HEK293 (cell line): ENCODE data around the gene PPHLN1.

Experiments used
- CTCF ChIP-seq: fragments of 450-650 bp; formaldehyde crosslinking; IDR thresholded peaks from 2 replicates; pipeline ENCODE4 v1.5.1; 2016; ENCODE audit warnings: missing biosample characterization, missing genetic modification characterization
- EGR2 ChIP-seq: fragments of 450-650 bp; formaldehyde crosslinking; IDR thresholded peaks from 2 replicates; pipeline ENCODE4 v1.5.1; 2016; ENCODE audit warnings: low read depth, missing biosample characterization, missing genetic modification characterization
- GLIS2 ChIP-seq: fragments of 450-650 bp; formaldehyde crosslinking; IDR thresholded peaks from 2 replicates; pipeline ENCODE4 v1.5.1; 2016; ENCODE audit warnings: missing biosample characterization, missing genetic modification characterization
- IKZF3 ChIP-seq: fragments of 450-650 bp; IDR thresholded peaks from 2 replicates; pipeline ENCODE4 v1.5.0; 2018; ENCODE audit warnings: missing biosample characterization, mild to moderate bottlenecking, missing genetic modification characterization, moderate library complexity
- KLF10 ChIP-seq: fragments of 450-650 bp; IDR thresholded peaks from 2 replicates; pipeline ENCODE4 v1.5.1; 2018; ENCODE audit warnings: missing biosample characterization, mild to moderate bottlenecking, missing genetic modification characterization
- MEIS1 ChIP-seq: sonication (generic); formaldehyde crosslinking; IDR thresholded peaks from 2 replicates; pipeline ENCODE4 v1.8.1; 2022; ENCODE audit warnings: missing genetic modification reagents, mild to moderate bottlenecking, borderline replicate concordance
- MZF1 ChIP-seq: fragments of 450-650 bp; formaldehyde crosslinking; IDR thresholded peaks from 2 replicates; pipeline ENCODE4 v1.5.1; 2017; ENCODE audit warnings: missing biosample characterization, missing genetic modification characterization, borderline replicate concordance
- OSR2 ChIP-seq: fragments of 450-650 bp; formaldehyde crosslinking; IDR thresholded peaks from 2 replicates; pipeline ENCODE4 v1.5.1; 2016; ENCODE audit warnings: missing biosample characterization, missing genetic modification characterization
- RBAK ChIP-seq: fragments of 450-650 bp; formaldehyde crosslinking; IDR thresholded peaks from 2 replicates; pipeline ENCODE4 v1.5.1; 2016; ENCODE audit warnings: missing biosample characterization, missing genetic modification characterization
- SETDB1 ChIP-seq: IDR thresholded peaks from one replicate; pipeline ENCODE4 v1.6.1; 2017; ENCODE audit warnings: mild to moderate bottlenecking, low read length, moderate library complexity, mixed read lengths; ENCODE audit not compliant: insufficient read length
- TSHZ1 ChIP-seq: fragments of 450-650 bp; formaldehyde crosslinking; IDR thresholded peaks from 2 replicates; pipeline ENCODE4 v1.5.1; 2016; ENCODE audit warnings: missing biosample characterization, missing genetic modification characterization, borderline replicate concordance
- YY2 ChIP-seq: fragments of 450-650 bp; formaldehyde crosslinking; IDR thresholded peaks from 2 replicates; pipeline ENCODE4 v1.5.1; 2016; ENCODE audit warnings: missing biosample characterization, missing genetic modification characterization
- ZBTB26 ChIP-seq: fragments of 450-650 bp; formaldehyde crosslinking; optimal IDR thresholded peaks from 2 replicates; pipeline ENCODE3; 2016; ENCODE audit warnings: missing biosample characterization, mild to moderate bottlenecking, missing genetic modification characterization
- ZBTB44 ChIP-seq: fragments of 450-650 bp; IDR thresholded peaks from 2 replicates; pipeline ENCODE4 v1.5.1; 2018; ENCODE audit warnings: missing biosample characterization, mild to moderate bottlenecking, missing genetic modification characterization
- ZFP37 ChIP-seq: fragments of 450-650 bp; formaldehyde crosslinking; IDR thresholded peaks from 2 replicates; pipeline ENCODE4 v1.5.1; 2016; ENCODE audit warnings: missing biosample characterization, missing genetic modification characterization
- ZFP41 ChIP-seq: fragments of 450-650 bp; formaldehyde crosslinking; IDR thresholded peaks from 2 replicates; pipeline ENCODE4 v1.5.1; 2016; ENCODE audit warnings: missing biosample characterization, missing genetic modification characterization, borderline replicate concordance
- ZNF155 ChIP-seq: fragments of 450-650 bp; formaldehyde crosslinking; IDR thresholded peaks from 2 replicates; pipeline ENCODE4 v1.5.1; 2016; ENCODE audit warnings: missing biosample characterization, missing genetic modification characterization
- ZNF157 ChIP-seq: fragments of 450-650 bp; formaldehyde crosslinking; IDR thresholded peaks from 2 replicates; pipeline ENCODE4 v1.5.1; 2016; ENCODE audit warnings: missing biosample characterization, missing genetic modification characterization
- ZNF184 ChIP-seq: fragments of 450-650 bp; IDR thresholded peaks from 2 replicates; pipeline ENCODE4 v1.5.1; 2018; ENCODE audit warnings: missing biosample characterization, mild to moderate bottlenecking, missing genetic modification characterization
- ZNF214 ChIP-seq: fragments of 450-650 bp; formaldehyde crosslinking; IDR thresholded peaks from 2 replicates; pipeline ENCODE4 v1.5.1; 2017; ENCODE audit warnings: missing biosample characterization, mild to moderate bottlenecking, missing genetic modification characterization, borderline replicate concordance
- ZNF292 ChIP-seq: fragments of 450-650 bp; formaldehyde crosslinking; IDR thresholded peaks from 2 replicates; pipeline ENCODE4 v1.5.1; 2016; ENCODE audit warnings: low read depth, missing biosample characterization, missing genetic modification characterization, borderline replicate concordance
- ZNF394 ChIP-seq: fragments of 450-650 bp; formaldehyde crosslinking; IDR thresholded peaks from 2 replicates; pipeline ENCODE4 v1.5.1; 2016; ENCODE audit warnings: missing biosample characterization, missing genetic modification characterization, mild to moderate bottlenecking, moderate library complexity, borderline replicate concordance
- ZNF558 ChIP-seq: fragments of 450-650 bp; formaldehyde crosslinking; IDR thresholded peaks from 2 replicates; pipeline ENCODE4 v1.5.1; 2016; ENCODE audit warnings: missing biosample characterization, missing genetic modification characterization
- ZNF610 ChIP-seq: fragments of 450-650 bp; formaldehyde crosslinking; IDR thresholded peaks from 2 replicates; pipeline ENCODE4 v1.5.1; 2016; ENCODE audit warnings: missing biosample characterization, missing genetic modification characterization, borderline replicate concordance
- ZNF639 ChIP-seq: fragments of 450-650 bp; formaldehyde crosslinking; IDR thresholded peaks from 2 replicates; pipeline ENCODE4 v1.5.1; 2016; ENCODE audit warnings: missing biosample characterization, missing genetic modification characterization
- ZNF658 ChIP-seq: fragments of 450-650 bp; formaldehyde crosslinking; IDR thresholded peaks from 2 replicates; pipeline ENCODE4; 2016; ENCODE audit warnings: missing biosample characterization, missing genetic modification characterization
- ZNF670 ChIP-seq: fragments of 450-650 bp; formaldehyde crosslinking; IDR thresholded peaks from 2 replicates; pipeline ENCODE4 v1.5.1; 2016; ENCODE audit warnings: missing biosample characterization, missing genetic modification characterization, low read depth
- ZSCAN23 ChIP-seq: fragments of 450-650 bp; formaldehyde crosslinking; IDR thresholded peaks from 2 replicates; pipeline ENCODE4 v1.5.1; 2016; ENCODE audit warnings: missing biosample characterization, missing genetic modification characterization
- ZSCAN30 ChIP-seq: fragments of 450-650 bp; IDR thresholded peaks from 2 replicates; pipeline ENCODE4 v1.5.1; 2018; ENCODE audit warnings: missing biosample characterization, mild to moderate bottlenecking, missing genetic modification characterization, moderate library complexity
- ZSCAN5A ChIP-seq: fragments of 450-650 bp; formaldehyde crosslinking; IDR thresholded peaks from 2 replicates; pipeline ENCODE4 v1.5.1; 2016; ENCODE audit warnings: missing biosample characterization, missing genetic modification characterization

PPHLN1 gene

GRCh38 chr12:42446761-42447160, 120.8 kb downstream of the PPHLN1 start (continued):
- TF ChIP-seq TSHZ1 (tag by site-specific recombination) (no peak), EGR2 (no peak), IKZF3 (no peak), ZSCAN23 (tag by site-specific recombination) (no peak), YY2 (tag by site-specific recombination) (no peak), ZNF292 (tag by site-specific recombination) (no peak), MZF1 (no peak), ZSCAN30 (no peak), ZNF610 (tag by site-specific recombination) (no peak), CTCF (tag by site-specific recombination) (no peak), ZNF658 (no peak), ZFP41 (no peak), ZNF670 (tag by site-specific recombination) (no peak), RBAK (tag by site-specific recombination) (no peak), ZNF157 (tag by site-specific recombination) (no peak), ZNF558 (tag by site-specific recombination) (no peak), ZNF639 (tag by site-specific recombination) (no peak), ZBTB26 (tag by site-specific recombination) (no peak), OSR2 (tag by site-specific recombination) (peak; percentile 46), ZNF155 (tag by site-specific recombination) (no peak), ZNF394 (tag by site-specific recombination) (no peak), KLF10 (tag by site-specific recombination) (no peak), GLIS2 (no peak), ZNF214 (tag by site-specific recombination) (no peak), ZBTB44 (tag by site-specific recombination) (no peak), SETDB1 (peak; percentile 44), ZNF184 (no peak), MEIS1 (CRISPR knock-in tag) (no peak), ZSCAN5A (tag by site-specific recombination) (no peak), ZFP37 (tag by site-specific recombination) (no peak)
